Small intestine (tissue), 7 donors: Measurements from ENCODE around the gene CCNQ. TPM values are rescaled to one million over a fixed set of nuclear protein-coding genes. Genes with fewer than 3 reads are reported as not detected.

ENCODE experiments used
- DNase-seq, 2 donors: peaks; one replicate each; pipeline versions ENCODE4 v3.0.0 to v3.0.0-alpha.2; 2013
- FAIRE-seq: peaks from 2 replicates; lab custom pipeline; 2012; peaks lifted over from hg19 to GRCh38; lab: Jason Lieb, UNC
- H3K27ac ChIP-seq, 3 donors: one replicate each; pipeline ENCODE4 v1.5.1; 2013; ENCODE audit warnings: low read length in 2 of 3, mild to moderate bottlenecking in 2 of 3, control low read depth in 1 of 3, inconsistent platforms in 1 of 3, low read depth in 1 of 3, moderate library complexity in 1 of 3
- H3K27me3 ChIP-seq, 3 donors: one replicate each; pipeline ENCODE4 v1.6.1; 2013; ENCODE audit warnings: low read length in 3 of 3, inconsistent platforms in 1 of 3; ENCODE audit not compliant: control insufficient read depth in 3 of 3, insufficient read depth in 3 of 3
- H3K36me3 ChIP-seq, 3 donors: one replicate each; pipeline ENCODE4 v1.6.1; 2013; ENCODE audit warnings: low read length in 3 of 3, inconsistent platforms in 1 of 3, low read depth in 1 of 3, mild to moderate bottlenecking in 1 of 3, moderate library complexity in 1 of 3; ENCODE audit not compliant: control insufficient read depth in 3 of 3, insufficient read depth in 2 of 3
- H3K4me1 ChIP-seq, 3 donors: one replicate each; pipeline ENCODE4 v1.6.1; 2013; ENCODE audit warnings: low read length in 2 of 3, inconsistent platforms in 1 of 3, low read depth in 1 of 3, mild to moderate bottlenecking in 1 of 3, moderate library complexity in 1 of 3; ENCODE audit not compliant: control insufficient read depth in 3 of 3, insufficient read depth in 2 of 3
- H3K4me3 ChIP-seq, 3 donors: one replicate each; pipeline ENCODE4 v1.5.1; 2013; ENCODE audit warnings: low read length in 3 of 3, control low read depth in 1 of 3, inconsistent platforms in 1 of 3, low read depth in 1 of 3, mild to moderate bottlenecking in 1 of 3, moderate library complexity in 1 of 3
- H3K9me3 ChIP-seq, 2 donors: one replicate each; pipeline ENCODE4 v1.6.1; 2013; ENCODE audit warnings: low read depth in 1 of 2, low read length in 1 of 2; ENCODE audit not compliant: control insufficient read depth in 2 of 2, insufficient read depth in 1 of 2
- WGBS, 3 donors: extraction: QIAGEN DNeasy Blood & Tissue Kit; methylation state at CpG; one replicate each; pipeline ENCODE4 v1.1.7; 2013; 5-methylcytosine and 5-hydroxymethylcytosine counted together
- polyA plus RNA-seq, 4 donors: library from polyadenylated mRNA; stranded (reverse) in 3 of 4; unstranded in 1 of 4; fragments of 200-250 nt in 3 of 4; fragments of 120-200 nt in 1 of 4; gene quantifications; one replicate each; pipeline versions ENCODE4 v1.2.1 to v1.2.3, GENCODE V29; 2013
- donor health status: healthy with polysubstance abuse.
- donor health status: control.
- donor health status: control.
- donor health status: Bipolar disorder and iron deficiency.
- donor health status: healthy.

The CCNQ gene
- polyA plus RNA-seq, 4 donors, result 14.9 to 41.9 (median 34.4) TPM

DNA sequence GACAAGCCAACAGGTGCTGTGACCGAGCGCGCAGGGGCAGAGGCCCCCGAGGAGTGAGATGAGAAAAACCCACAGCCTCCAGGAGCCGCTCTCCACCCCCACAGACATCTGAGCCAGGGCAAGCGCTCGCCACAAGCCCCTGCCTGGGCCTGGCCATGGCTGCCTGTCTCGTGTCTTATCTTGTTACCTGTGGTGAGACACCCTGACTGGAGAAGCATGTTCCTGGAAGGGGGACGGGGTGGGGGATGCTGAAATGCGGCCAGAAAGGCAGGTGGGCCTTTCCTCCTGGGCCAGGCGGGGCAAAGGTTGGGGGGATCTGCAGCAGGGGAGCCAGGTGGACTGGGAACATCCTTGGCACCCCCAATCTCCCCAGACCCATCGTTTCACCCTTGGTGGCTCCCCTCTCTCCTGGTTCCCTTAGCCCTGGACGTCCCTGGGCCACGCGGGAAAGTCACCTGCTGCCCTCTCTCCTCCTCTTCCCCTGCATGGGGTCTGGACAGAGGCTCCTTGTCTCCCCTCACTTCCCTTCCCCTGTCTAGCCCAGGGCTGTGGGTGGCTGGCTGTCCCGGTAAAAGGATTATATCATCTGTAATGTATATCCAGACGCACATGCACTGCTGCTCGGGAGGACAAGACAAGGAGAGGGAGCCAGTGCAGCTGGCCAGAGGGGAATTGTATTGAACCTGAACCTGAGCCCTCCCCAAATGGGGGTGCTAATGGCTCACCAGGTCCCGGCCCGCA lies 39.7 kb upstream of the CCNQ start:
- no peaks in the 10 kb centered on the region for H3K36me3 ChIP-seq
- peaks cover 3 to 26% (median 6%) of the 10 kb centered on the region in 3 donors for H3K27me3 ChIP-seq
- no peaks in the 10 kb centered on the region for H3K4me1 ChIP-seq
- WGBS, 3 donors, result 43 to 76% (median 73%) methylated on average over 7 to 20 of the region's 20 CpGs
- H3K4me3 ChIP-seq, result no peak overlapping the region
- H3K27ac ChIP-seq, result no peak overlapping the region
- no peaks in the 10 kb centered on the region for H3K9me3 ChIP-seq
- no peak for FAIRE-seq
- no peak for DNase-seq

DNA sequence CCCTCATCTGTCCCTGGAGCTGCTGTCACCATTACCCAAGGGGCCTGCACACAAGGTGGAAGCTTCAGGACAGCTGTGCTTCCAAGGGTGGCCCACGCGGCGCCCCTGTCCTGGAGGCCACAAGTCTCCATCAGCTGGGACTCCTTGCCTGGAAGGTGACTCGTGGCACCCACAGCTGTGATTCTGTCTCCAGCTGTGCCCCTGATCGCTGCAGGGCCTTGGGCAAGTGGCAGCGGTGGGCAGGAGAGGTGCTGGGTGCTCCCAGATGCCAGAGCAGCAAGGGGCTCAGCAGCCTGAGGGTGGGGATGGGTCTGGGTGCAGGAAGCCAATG lies 39.1 kb upstream of the CCNQ start:
- H3K4me3 ChIP-seq, result no peak overlapping the region
- no peaks in the 10 kb centered on the region for H3K36me3 ChIP-seq
- FAIRE-seq (no peak), DNase-seq (no peak)
- H3K27me3 ChIP-seq, result peaks cover 1 to 20% (median 6%) of the 10 kb centered on the region in 3 donors
- 71 to 84% (median 79%) methylated on average over 6 of the region's 6 CpGs for WGBS, 3 donors
- no peaks in the 10 kb centered on the region for H3K4me1 ChIP-seq
- no peaks in the 10 kb centered on the region for H3K9me3 ChIP-seq
- no peak overlapping the region for H3K27ac ChIP-seq

DNA sequence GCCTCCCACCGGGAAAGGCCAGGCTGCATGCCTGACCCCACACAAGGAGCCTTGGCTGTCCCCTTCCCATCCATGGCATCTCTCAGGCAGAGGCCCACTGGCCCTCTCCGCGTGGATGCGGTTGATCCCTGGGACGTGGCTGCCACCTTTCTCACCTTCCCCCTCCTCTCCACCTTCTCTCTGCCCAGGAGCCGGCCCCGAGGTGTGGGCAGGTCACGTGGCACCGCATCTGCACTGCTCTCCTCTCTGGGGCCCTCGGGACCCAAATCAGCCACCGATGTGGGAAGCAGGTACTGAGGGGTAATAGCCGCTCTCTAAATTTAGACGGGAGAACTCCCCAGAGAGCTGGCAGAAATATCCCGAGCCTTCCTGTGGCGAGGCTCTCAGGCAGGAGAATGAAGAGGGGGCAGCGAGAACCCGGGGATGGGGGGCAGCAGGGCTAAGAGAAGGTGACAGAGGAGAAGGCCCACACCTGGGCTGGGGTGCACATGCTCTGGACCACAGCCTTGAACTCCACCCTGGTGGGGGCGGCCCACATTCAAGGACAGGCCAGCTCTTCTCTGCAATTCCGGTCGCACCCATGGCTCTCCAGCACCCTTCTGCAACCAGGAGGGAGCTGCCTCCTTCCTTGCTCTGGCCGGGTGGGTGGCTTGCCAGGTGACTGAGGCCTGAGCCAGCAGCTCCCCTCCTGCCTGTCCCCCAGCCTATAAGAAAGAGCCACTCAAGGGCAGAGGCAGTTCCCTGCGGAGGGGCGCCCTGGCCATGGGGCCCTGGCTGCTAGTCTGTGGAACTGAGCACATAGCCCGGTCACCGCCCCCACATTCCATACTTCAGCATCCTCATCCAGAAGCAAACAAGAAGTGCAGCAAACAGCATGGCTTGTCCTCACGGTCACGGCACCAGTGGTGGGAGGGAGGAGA lies 38.4 kb upstream of the CCNQ start:
- WGBS, 3 donors, result 80 to 85% (median 82%) methylated on average over 13 to 26 of the region's 27 CpGs
- FAIRE-seq, result no peak
- Histone ChIP-seq H3K9me3 (no peaks in the 10 kb centered on the region), H3K27me3 (peaks cover 0 to 14% (median 6%) of the 10 kb centered on the region in 3 donors), H3K4me3 (no peak overlapping the region), H3K36me3 (no peaks in the 10 kb centered on the region), H3K27ac (no peak overlapping the region), H3K4me1 (no peaks in the 10 kb centered on the region)
- DNase-seq, result no peak

DNA sequence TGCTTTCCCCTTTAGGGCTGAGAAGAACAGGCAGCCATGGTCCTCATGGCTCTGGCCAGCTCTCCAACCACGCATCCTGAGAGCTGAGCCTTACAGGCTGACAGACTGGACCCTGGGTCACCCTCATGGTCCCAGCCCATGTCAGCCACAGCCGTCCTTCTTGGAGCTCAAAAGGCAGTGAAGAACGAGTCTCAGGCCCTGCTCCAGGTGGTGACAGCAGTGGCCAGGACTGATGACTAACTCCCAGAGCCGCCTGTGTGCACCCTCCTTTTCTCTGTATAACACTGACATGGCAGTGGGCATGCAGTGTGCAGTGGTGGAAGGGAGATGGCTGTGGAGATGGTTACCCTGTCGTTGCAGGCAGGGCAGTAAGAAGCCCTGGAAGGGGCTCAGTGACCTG lies 37.8 kb upstream of the CCNQ start:
- H3K4me3 ChIP-seq, result no peak overlapping the region
- H3K9me3 ChIP-seq, result no peaks in the 10 kb centered on the region
- peaks cover 0 to 11% (median 4%) of the 10 kb centered on the region in 3 donors for H3K27me3 ChIP-seq
- 20 to 82% (median 79%) methylated on average over 2 to 5 of the region's 5 CpGs for WGBS, 3 donors
- H3K27ac ChIP-seq, result no peak overlapping the region
- no peak for FAIRE-seq
- DNase-seq, result no peak
- no peaks in the 10 kb centered on the region for H3K4me1 ChIP-seq
- no peaks in the 10 kb centered on the region for H3K36me3 ChIP-seq

DNA sequence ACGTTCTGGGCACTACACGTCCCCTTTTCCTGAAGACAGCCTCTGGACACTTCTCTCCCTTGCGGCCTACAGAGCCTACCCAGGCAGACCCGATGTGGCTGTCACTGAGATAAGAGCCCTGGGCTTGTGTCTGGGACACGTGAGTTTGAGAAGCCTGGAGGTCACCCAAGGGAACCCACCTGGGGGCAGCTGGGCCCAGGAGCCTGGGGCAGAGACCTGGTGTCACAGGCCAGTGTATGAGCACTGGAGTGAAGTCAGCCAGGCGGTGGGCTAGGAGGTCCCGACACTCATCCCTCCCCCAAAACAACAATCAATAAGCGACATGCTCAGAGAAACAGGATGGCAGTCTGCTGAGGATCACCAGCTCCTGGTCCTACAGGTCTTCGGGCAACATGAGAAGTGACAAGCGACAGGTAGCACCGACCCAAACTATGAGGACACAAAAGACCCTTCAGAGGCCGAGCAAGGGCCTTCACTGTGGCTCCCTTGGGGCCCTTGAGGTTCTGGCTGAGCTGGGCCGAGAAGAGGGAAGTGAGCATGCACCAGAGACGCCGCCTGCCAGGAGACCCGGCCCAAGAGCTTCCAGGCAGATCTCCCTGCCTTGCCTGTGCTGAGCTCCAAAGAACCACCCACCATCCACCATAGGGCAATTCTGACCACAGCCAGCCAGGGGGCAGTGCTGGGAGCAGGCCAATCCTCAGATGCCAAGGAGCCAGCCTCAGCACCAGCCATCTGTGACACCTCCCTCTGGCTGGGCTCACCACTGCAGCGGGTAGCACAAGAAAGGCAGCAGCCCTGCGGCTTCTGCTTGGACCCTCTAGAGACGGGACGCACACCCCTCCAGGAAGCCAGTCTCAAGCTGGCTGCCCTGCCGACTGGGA lies 37.1 kb upstream of the CCNQ start:
- H3K27me3 ChIP-seq, result peaks cover 0 to 4% (median 0%) of the 10 kb centered on the region in 3 donors
- FAIRE-seq, result no peak
- DNase-seq, result peak; percentile 25 to 26
- no peak overlapping the region for H3K4me3 ChIP-seq
- no peaks in the 10 kb centered on the region for H3K4me1 ChIP-seq
- H3K9me3 ChIP-seq, result no peaks in the 10 kb centered on the region
- H3K27ac ChIP-seq, result no peak overlapping the region
- no peaks in the 10 kb centered on the region for H3K36me3 ChIP-seq
- 70 to 79% (median 73%) methylated on average over 18 to 21 of the region's 21 CpGs for WGBS, 3 donors

DNA sequence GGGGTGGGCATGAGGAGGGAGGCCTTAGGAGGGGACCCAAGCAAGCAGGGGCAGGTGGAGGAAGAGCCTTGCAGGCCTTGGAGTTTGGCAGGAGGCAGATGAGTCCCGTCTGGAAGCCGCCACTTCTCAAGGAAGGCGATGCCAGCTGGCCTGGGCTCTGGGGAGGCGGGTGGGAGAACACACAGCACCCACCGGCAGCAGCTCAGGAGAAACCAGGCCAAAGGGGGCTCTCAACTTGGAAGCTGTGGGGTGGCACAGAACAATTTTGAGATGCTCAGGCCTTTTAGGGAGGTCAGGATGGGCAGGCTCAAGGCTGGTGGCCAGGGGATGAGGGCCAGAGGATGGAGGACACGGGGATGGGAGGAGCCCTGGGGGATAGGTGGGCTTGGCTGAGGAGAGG lies 36.4 kb upstream of the CCNQ start:
- no peak for DNase-seq
- WGBS, 3 donors, result 85 to 88% (median 87%) methylated on average over 4 to 6 of the region's 6 CpGs
- Histone ChIP-seq H3K27me3 (peaks cover 0 to 3% (median 0%) of the 10 kb centered on the region in 3 donors), H3K36me3 (no peaks in the 10 kb centered on the region), H3K4me3 (no peak overlapping the region), H3K4me1 (no peaks in the 10 kb centered on the region), H3K9me3 (no peaks in the 10 kb centered on the region), H3K27ac (no peak overlapping the region)
- FAIRE-seq, result no peak

DNA sequence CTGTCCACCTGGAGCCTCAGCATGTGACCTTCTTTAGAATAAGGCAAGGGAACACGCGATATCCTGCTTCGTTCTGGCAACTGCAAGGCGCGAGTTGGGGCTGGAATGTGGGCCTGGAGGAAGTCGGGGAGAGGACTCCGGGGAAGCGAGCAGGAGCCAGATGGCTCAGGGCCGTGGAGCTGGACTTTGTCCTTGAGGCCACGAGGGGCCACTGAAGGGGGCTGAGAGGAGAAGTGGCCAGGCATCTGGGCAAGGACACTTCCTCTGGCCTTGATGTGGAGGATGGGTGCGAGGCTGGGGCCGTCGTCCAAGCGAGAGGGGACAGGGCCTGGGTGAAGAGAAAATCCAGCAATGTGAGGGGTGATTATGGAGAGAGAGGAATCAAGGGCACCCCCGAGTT lies 35.9 kb upstream of the CCNQ start:
- H3K36me3 ChIP-seq, result no peaks in the 10 kb centered on the region
- FAIRE-seq, result no peak
- no peaks in the 10 kb centered on the region for H3K4me1 ChIP-seq
- WGBS, 3 donors, result 49 to 62% (median 51%) methylated on average over 15 of the region's 15 CpGs
- H3K27me3 ChIP-seq, result peaks cover 0 to 2% (median 0%) of the 10 kb centered on the region in 3 donors
- H3K9me3 ChIP-seq, result no peaks in the 10 kb centered on the region
- no peak overlapping the region for H3K4me3 ChIP-seq
- peak in 1 of 2 donors; percentile 42 for DNase-seq
- no peak overlapping the region for H3K27ac ChIP-seq

DNA sequence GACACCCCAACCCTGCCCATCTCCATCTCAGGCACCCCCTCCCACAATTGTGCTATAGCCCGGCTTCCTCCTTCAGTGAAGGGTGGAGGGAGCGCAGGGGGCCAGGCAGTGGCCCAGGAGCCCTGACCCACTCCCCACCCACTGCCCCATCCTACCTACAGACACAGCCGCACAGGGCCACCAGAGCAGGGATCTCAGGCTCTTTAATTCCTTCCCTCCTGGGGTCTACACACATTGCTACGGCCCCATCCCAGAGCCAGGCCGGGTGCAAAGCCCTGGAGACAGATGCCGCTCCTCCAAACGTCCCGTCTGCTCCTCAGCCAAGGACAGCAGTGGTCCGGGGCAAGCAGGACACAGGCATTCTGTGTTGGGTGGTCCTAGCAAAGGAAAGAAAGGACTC lies 35.3 kb upstream of the CCNQ start:
- Histone ChIP-seq H3K36me3 (no peaks in the 10 kb centered on the region), H3K9me3 (no peaks in the 10 kb centered on the region), H3K4me3 (no peak overlapping the region), H3K4me1 (no peaks in the 10 kb centered on the region), H3K27ac (no peak overlapping the region), H3K27me3 (no peaks in the 10 kb centered on the region)
- no peak for FAIRE-seq
- no peak for DNase-seq
- WGBS, 3 donors, result 76 to 85% (median 81%) methylated on average over 6 to 9 of the region's 9 CpGs
